DND-41 (cell line): ENCODE data around the gene CLN3.

Experiments used
- EZH2 ChIP-seq: IDR thresholded peaks from 3 replicates; pipeline ENCODE4 v1.6.1; 2012; ENCODE audit warnings: borderline replicate concordance, low read depth, mild to moderate bottlenecking, moderate library complexity, low read length, inconsistent platforms; ENCODE audit not compliant: severe bottlenecking
- TF ChIP-seq, protein P1 (sequence below): IDR thresholded peaks from 2 replicates; pipeline ENCODE4 v1.5.1; 2012; ENCODE audit warnings: borderline replicate concordance, low read length, moderate library complexity, mild to moderate bottlenecking; ENCODE audit not compliant: poor library complexity, severe bottlenecking; ENCODE audit errors: extremely low read depth

DNA sequence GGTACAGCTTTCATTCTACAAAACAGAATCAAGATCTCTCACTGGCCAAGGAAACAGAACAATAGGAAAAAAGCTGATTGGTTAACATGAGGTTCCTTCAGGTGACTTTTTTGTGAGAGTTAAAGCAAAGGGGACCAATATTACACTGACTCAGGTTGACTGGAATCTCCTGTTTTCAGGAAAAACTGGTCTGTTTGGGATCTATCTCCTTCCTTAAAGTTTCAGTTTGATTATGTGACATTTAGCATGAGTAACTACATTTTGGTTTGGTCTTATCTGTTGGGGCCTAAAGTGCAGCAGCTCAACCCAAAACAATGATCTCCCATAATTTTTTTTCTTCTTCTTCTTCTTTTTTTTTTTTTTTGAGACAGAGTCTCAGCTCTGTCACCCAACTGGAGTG lies 37.2 kb upstream of the CLN3 start:
- TF ChIP-seq, protein P1, sequence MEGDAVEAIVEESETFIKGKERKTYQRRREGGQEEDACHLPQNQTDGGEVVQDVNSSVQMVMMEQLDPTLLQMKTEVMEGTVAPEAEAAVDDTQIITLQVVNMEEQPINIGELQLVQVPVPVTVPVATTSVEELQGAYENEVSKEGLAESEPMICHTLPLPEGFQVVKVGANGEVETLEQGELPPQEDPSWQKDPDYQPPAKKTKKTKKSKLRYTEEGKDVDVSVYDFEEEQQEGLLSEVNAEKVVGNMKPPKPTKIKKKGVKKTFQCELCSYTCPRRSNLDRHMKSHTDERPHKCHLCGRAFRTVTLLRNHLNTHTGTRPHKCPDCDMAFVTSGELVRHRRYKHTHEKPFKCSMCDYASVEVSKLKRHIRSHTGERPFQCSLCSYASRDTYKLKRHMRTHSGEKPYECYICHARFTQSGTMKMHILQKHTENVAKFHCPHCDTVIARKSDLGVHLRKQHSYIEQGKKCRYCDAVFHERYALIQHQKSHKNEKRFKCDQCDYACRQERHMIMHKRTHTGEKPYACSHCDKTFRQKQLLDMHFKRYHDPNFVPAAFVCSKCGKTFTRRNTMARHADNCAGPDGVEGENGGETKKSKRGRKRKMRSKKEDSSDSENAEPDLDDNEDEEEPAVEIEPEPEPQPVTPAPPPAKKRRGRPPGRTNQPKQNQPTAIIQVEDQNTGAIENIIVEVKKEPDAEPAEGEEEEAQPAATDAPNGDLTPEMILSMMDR: no peak
- no peak for TF ChIP-seq EZH2
